Panc1 (cell line): ENCODE data around the gene FAM163A. TPM values are rescaled to one million over a fixed set of nuclear protein-coding genes. Genes with fewer than 3 reads are reported as not detected.

Experiments used
- ATAC-seq: fragments of 200-7000 bp; cut with Tn5 transposase; 2 replicates; pipeline ENCODE4 v1.9.1; 2020; ENCODE audit warnings: mild to moderate bottlenecking, moderate library complexity
- BruUV-seq: library from RNA; stranded (reverse); fragments of 400-500 nt; replicated peaks from 2 replicates; lab custom pipeline; 2021; lab: Mats Ljungman, UMichigan
- CTCF ChIA-PET: fragments of 300-600 bp; sonication (Branson Sonifier 250); formaldehyde crosslinking; loops from one replicate; lab custom pipeline; 2022; ENCODE audit warnings: antibody characterized with exemption; lab: Charles Lee
- POLR2A ChIA-PET: fragments of 300-600 bp; sonication (Branson Sonifier 250); formaldehyde crosslinking; loops from one replicate; lab custom pipeline; 2022; ENCODE audit warnings: antibody characterized with exemption; lab: Charles Lee
- DNase-seq: peaks from one replicate; pipeline ENCODE4 v3.0.0-alpha.2; 2010; ENCODE audit warnings: low read depth, low spot score
- H3K27ac ChIP-seq: 2 replicates; pipeline ENCODE4 v1.5.1; 2011; ENCODE audit warnings: mild to moderate bottlenecking, low read length, inconsistent platforms
- H3K27me3 ChIP-seq: fragments of 200-500 bp; sonication (Bioruptor generic); 2 replicates; pipeline ENCODE4 v1.6.0; 2014; ENCODE audit warnings: low read length, inconsistent platforms; ENCODE audit not compliant: control insufficient read depth, insufficient read depth
- H3K36me3 ChIP-seq: fragments of 200-500 bp; sonication (Bioruptor generic); 2 replicates; pipeline ENCODE4 v1.5.1; 2014; ENCODE audit warnings: inconsistent platforms, mild to moderate bottlenecking, low read length, moderate library complexity; ENCODE audit not compliant: control insufficient read depth, insufficient read depth
- H3K4me1 ChIP-seq: 2 replicates; pipeline ENCODE4 v1.5.1; 2011; ENCODE audit warnings: inconsistent platforms, mild to moderate bottlenecking, low read length, moderate library complexity; ENCODE audit not compliant: control insufficient read depth, insufficient read depth
- H3K4me3 ChIP-seq, 2 experiments: 2 replicates each; pipeline ENCODE4 v1.5.1; 2011 to 2012; ENCODE audit warnings: low read depth in 2 of 2, low read length in 2 of 2, mild to moderate bottlenecking in 2 of 2, inconsistent platforms in 1 of 2, moderate library complexity in 1 of 2
- H3K9me3 ChIP-seq: fragments of 200-500 bp; sonication (Bioruptor generic); 2 replicates; pipeline ENCODE4 v1.5.1; 2014; ENCODE audit warnings: low read depth, mild to moderate bottlenecking, inconsistent platforms, low read length, moderate library complexity; ENCODE audit not compliant: control insufficient read depth, insufficient read depth
- POLR2AphosphoS5 ChIP-seq: IDR thresholded peaks from 2 replicates; pipeline ENCODE4 v1.6.1; 2012; ENCODE audit warnings: mild to moderate bottlenecking, low read depth, low read length, moderate library complexity
- SIN3A ChIP-seq: IDR thresholded peaks from 2 replicates; pipeline ENCODE4 v1.6.1; 2012; ENCODE audit warnings: low read depth, mild to moderate bottlenecking, low read length, moderate library complexity, borderline replicate concordance; ENCODE audit not compliant: insufficient read depth
- TCF7L2 ChIP-seq: IDR thresholded peaks from 2 replicates; pipeline ENCODE4 v1.6.1; 2011; ENCODE audit warnings: mild to moderate bottlenecking, low read depth, low read length, inconsistent platforms
- in situ Hi-C: cut with HindIII; loops from 2 replicates; pipeline ENCODE4 v1.10.0; 2016; ENCODE audit warnings: low sequenced_read_pairs, low pct_unique_long_range_greater_than_20kb
- intact Hi-C: fragments of 100-400 bp; cut with micrococcal nuclease; formaldehyde crosslinking; loops from one replicate; pipeline ENCODE4 v1.10.0; 2022; ENCODE audit not compliant: unreplicated experiment
- total RNA-seq: library from RNA; stranded (reverse); gene quantifications from one replicate; pipeline ENCODE4 v1.2.1, GENCODE V29; 2021; ENCODE audit not compliant: unreplicated experiment
- TF ChIP-seq, protein P1 (sequence below): fragments of 450-650 bp; IDR thresholded peaks from 2 replicates; pipeline ENCODE4 v1.5.1; 2017; ENCODE audit warnings: mild to moderate bottlenecking
- TF ChIP-seq, protein P2 (sequence below), 2 experiments: IDR thresholded peaks; 2 replicates each; pipeline ENCODE4 v1.6.1; 2011 to 2012; ENCODE audit warnings: low read depth in 2 of 2, control low read depth in 1 of 2, low read length in 1 of 2, mild to moderate bottlenecking in 1 of 2, moderate library complexity in 1 of 2; ENCODE audit not compliant: insufficient read depth in 1 of 2

FAM163A gene
- total RNA-seq, 1 experiment from 2014 or later: not detected

GRCh38 chr1:179742291-179742690 lies 800 bp upstream of the FAM163A start:
- Histone ChIP-seq H3K27me3 (peaks cover 42% of the 10 kb centered on the region), H3K4me3 (peak overlapping the region; percentile 39 to 41), H3K27ac (no peak overlapping the region), H3K4me1 (peaks cover 5% of the 10 kb centered on the region; the same call in 1 of the 2 replicates), H3K36me3 (no peaks in the 10 kb centered on the region), H3K9me3 (no peaks in the 10 kb centered on the region)
- ATAC-seq: no peak
- no TSS peak for BruUV-seq
- no peak for TF ChIP-seq TCF7L2
- no peak for TF ChIP-seq POLR2AphosphoS5
- TF ChIP-seq, protein P1, sequence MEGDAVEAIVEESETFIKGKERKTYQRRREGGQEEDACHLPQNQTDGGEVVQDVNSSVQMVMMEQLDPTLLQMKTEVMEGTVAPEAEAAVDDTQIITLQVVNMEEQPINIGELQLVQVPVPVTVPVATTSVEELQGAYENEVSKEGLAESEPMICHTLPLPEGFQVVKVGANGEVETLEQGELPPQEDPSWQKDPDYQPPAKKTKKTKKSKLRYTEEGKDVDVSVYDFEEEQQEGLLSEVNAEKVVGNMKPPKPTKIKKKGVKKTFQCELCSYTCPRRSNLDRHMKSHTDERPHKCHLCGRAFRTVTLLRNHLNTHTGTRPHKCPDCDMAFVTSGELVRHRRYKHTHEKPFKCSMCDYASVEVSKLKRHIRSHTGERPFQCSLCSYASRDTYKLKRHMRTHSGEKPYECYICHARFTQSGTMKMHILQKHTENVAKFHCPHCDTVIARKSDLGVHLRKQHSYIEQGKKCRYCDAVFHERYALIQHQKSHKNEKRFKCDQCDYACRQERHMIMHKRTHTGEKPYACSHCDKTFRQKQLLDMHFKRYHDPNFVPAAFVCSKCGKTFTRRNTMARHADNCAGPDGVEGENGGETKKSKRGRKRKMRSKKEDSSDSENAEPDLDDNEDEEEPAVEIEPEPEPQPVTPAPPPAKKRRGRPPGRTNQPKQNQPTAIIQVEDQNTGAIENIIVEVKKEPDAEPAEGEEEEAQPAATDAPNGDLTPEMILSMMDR: no peak
- TF ChIP-seq SIN3A: no peak
- TF ChIP-seq, protein P2, sequence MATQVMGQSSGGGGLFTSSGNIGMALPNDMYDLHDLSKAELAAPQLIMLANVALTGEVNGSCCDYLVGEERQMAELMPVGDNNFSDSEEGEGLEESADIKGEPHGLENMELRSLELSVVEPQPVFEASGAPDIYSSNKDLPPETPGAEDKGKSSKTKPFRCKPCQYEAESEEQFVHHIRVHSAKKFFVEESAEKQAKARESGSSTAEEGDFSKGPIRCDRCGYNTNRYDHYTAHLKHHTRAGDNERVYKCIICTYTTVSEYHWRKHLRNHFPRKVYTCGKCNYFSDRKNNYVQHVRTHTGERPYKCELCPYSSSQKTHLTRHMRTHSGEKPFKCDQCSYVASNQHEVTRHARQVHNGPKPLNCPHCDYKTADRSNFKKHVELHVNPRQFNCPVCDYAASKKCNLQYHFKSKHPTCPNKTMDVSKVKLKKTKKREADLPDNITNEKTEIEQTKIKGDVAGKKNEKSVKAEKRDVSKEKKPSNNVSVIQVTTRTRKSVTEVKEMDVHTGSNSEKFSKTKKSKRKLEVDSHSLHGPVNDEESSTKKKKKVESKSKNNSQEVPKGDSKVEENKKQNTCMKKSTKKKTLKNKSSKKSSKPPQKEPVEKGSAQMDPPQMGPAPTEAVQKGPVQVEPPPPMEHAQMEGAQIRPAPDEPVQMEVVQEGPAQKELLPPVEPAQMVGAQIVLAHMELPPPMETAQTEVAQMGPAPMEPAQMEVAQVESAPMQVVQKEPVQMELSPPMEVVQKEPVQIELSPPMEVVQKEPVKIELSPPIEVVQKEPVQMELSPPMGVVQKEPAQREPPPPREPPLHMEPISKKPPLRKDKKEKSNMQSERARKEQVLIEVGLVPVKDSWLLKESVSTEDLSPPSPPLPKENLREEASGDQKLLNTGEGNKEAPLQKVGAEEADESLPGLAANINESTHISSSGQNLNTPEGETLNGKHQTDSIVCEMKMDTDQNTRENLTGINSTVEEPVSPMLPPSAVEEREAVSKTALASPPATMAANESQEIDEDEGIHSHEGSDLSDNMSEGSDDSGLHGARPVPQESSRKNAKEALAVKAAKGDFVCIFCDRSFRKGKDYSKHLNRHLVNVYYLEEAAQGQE (IDR thresholded peaks at IDR 0.05; ENCODE audit: insufficient read depth in 1 of 2, low read depth in 2 of 2, low read length in 1 of 2): no peak
- CTCF ChIA-PET: interaction anchor here (1.0 kb wide), 1 partner anchor 72 kb away, joined by 5 read pairs; no protein-coding TSS in a partner anchor
- POLR2A ChIA-PET: no interaction called here
- no peak for DNase-seq
- in situ Hi-C loops (no loop called here), intact Hi-C loops (no loop called here)

DNA sequence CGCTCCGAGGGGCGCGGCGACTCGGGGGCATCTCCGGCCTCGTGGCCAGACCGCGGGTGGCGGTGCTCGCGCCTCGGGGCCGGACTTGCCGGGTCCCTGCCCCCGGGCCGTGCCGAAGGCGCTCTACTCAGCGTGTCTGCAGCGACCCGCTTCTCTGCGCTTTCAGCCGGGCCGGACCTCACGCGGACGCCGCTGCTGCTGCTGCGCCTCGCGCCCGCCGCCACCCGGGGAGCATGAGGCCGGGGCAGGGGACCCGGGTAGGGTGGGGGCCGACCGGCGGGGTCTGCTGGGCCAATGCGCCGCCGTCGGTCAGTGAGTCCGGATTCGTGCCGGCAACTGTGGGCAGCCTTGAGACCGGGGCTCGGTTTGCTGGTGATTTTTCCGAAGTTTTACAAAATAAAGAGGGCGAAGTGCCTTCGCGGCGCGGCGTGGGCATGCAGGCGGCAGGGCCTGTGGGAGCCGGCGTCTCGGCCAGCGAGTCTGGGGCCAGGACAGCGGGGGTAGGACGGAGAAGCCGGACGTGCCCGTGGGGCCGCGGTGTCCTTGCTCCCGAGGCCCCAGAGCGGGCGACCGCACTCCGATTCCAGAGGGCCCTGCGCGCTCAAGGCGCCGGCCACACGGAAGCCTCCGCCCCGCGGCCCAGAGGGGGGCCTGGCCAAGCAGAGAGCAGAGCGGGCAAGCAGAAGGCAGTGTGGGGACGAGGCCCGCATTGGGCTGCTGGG lies 749 bp downstream of the FAM163A start:
- ATAC-seq (peak; percentile 21), DNase-seq (no peak)
- ChIA-PET CTCF (no interaction called here), POLR2A (no interaction called here)
- in situ Hi-C loops (no loop called here), intact Hi-C loops (no loop called here)
- BruUV-seq: no TSS peak
- no peak overlapping the region for H3K27ac ChIP-seq
- H3K27me3 ChIP-seq: peaks cover 38% of the 10 kb centered on the region
- TF ChIP-seq SIN3A: no peak
- TF ChIP-seq, protein P2 (IDR thresholded peaks at IDR 0.05; ENCODE audit: insufficient read depth in 1 of 2, low read depth in 2 of 2, low read length in 1 of 2): no peak
- TF ChIP-seq, protein P1: no peak
- no peak for TF ChIP-seq TCF7L2
- TF ChIP-seq POLR2AphosphoS5: no peak
- no peaks in the 10 kb centered on the region for H3K9me3 ChIP-seq
- no peaks in the 10 kb centered on the region for H3K36me3 ChIP-seq
- H3K4me1 ChIP-seq: peaks cover 5% of the 10 kb centered on the region; the same call in 1 of the 2 replicates
- peak overlapping the region in 1 of 2 experiments; percentile 39; a peak in 2 of 4 replicates for H3K4me3 ChIP-seq
